Iris pigment epithelial cell (primary cell): Measurements from ENCODE around the gene LAMB4.

ENCODE experiments used
- DNase-seq: peaks from one replicate; pipeline ENCODE4 v3.0.0-alpha.2; 2011; ENCODE audit warnings: low read depth

LAMB4 gene, protein sequence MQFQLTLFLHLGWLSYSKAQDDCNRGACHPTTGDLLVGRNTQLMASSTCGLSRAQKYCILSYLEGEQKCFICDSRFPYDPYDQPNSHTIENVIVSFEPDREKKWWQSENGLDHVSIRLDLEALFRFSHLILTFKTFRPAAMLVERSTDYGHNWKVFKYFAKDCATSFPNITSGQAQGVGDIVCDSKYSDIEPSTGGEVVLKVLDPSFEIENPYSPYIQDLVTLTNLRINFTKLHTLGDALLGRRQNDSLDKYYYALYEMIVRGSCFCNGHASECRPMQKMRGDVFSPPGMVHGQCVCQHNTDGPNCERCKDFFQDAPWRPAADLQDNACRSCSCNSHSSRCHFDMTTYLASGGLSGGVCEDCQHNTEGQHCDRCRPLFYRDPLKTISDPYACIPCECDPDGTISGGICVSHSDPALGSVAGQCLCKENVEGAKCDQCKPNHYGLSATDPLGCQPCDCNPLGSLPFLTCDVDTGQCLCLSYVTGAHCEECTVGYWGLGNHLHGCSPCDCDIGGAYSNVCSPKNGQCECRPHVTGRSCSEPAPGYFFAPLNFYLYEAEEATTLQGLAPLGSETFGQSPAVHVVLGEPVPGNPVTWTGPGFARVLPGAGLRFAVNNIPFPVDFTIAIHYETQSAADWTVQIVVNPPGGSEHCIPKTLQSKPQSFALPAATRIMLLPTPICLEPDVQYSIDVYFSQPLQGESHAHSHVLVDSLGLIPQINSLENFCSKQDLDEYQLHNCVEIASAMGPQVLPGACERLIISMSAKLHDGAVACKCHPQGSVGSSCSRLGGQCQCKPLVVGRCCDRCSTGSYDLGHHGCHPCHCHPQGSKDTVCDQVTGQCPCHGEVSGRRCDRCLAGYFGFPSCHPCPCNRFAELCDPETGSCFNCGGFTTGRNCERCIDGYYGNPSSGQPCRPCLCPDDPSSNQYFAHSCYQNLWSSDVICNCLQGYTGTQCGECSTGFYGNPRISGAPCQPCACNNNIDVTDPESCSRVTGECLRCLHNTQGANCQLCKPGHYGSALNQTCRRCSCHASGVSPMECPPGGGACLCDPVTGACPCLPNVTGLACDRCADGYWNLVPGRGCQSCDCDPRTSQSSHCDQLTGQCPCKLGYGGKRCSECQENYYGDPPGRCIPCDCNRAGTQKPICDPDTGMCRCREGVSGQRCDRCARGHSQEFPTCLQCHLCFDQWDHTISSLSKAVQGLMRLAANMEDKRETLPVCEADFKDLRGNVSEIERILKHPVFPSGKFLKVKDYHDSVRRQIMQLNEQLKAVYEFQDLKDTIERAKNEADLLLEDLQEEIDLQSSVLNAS (N-terminal part only)

GRCh38 chr7:108130261-108130660 lies at the start of gene LAMB4:
LAMB4 (minus strand) TSS chr7:108130361; CDS start chr7:108123164, 7,197 bp downstream.
- DNase-seq: no peak

- DNase-seq: no peak
Measured at GRCh38 chr7:108178398-108178797, 48.2 kb upstream of the LAMB4 start.

DNA sequence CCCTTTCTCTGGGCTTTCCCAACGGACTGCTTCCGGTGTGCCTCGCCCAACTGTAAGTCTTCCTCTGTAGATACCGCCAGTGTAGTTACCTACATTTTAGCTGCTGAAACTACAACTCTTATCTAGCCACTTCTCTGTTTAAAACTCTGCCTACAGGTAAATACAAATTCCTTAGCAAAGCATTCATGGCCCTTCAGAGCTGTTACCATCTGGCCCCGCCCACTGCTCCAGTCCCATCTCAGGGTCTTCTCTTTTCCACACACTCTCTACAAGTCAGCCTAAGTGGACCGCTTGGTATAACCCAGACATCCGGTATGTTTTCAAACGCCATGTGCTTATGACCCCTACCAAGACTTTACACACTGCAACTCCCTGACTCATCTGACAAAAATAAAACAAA lies 41.0 kb upstream of the LAMB4 start:
- DNase-seq: no peak

DNA sequence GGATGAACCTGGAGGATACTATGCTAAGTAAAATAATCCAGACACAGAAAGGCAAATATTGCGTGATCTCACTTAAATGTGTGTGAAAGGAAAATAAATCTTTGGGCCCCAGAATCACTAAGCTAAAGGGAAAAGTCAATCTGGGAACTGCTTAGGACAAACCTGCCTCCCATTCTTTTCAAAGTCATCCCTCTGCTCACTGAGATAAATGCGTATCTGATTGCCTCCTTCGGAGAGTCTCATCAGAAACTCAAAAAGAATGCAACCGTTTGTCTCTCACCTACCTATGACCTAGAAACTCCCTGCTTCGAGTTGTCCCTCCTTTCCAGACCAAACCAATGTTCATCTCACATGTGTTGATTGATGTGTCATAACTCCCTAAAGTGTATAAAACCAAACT lies 40.1 kb upstream of the LAMB4 start:
- DNase-seq: no peak

- DNase-seq: peak; percentile 22
Measured at GRCh38 chr7:108167460-108167859, 37.3 kb upstream of the LAMB4 start.

- DNase-seq: no peak
Measured at GRCh38 chr7:108166687-108167086, 36.5 kb upstream of the LAMB4 start.

DNA sequence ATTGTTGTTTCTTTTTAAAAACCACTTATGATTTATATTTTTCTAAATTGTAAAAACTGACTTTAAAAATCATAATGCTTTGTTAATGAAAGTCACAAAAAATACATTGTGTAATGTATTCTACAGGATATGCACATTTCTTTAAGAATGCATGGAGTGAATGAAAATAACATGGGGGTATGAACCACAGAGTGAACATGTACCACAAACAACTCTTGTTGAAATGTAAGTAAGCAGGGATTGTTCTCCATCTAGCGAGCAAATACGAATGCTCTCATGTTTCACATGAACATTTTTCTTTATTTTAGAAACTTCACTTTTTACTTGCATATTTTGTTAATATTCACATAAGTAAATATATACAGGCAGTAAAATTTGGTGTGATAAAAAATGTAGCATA lies 35.6 kb upstream of the LAMB4 start:
- DNase-seq: peak; percentile 43

DNA sequence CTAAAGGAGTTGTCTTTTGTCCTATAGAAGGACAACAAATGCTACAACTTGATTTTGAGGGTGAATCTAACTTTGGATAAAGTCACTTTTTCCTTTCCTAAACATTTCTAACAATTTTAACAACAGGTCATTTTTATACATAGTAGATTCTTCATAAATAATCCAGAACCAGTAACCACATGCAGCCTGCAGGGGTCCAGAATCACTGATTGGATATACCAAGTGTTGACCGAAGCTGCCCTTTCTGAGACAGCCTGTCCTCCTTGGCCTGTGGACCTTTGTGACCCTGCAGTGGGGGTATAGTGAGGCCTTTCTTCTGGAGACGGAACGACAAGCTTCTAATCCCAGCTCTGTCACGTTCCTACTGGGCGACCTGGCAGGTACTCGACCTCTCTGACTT lies 34.8 kb upstream of the LAMB4 start:
- DNase-seq: no peak

GRCh38 chr7:108164342-108164741 lies 34.2 kb upstream of the LAMB4 start:
- no peak for DNase-seq

GRCh38 chr7:108158776-108159175 lies 28.6 kb upstream of the LAMB4 start:
- DNase-seq: no peak

DNA sequence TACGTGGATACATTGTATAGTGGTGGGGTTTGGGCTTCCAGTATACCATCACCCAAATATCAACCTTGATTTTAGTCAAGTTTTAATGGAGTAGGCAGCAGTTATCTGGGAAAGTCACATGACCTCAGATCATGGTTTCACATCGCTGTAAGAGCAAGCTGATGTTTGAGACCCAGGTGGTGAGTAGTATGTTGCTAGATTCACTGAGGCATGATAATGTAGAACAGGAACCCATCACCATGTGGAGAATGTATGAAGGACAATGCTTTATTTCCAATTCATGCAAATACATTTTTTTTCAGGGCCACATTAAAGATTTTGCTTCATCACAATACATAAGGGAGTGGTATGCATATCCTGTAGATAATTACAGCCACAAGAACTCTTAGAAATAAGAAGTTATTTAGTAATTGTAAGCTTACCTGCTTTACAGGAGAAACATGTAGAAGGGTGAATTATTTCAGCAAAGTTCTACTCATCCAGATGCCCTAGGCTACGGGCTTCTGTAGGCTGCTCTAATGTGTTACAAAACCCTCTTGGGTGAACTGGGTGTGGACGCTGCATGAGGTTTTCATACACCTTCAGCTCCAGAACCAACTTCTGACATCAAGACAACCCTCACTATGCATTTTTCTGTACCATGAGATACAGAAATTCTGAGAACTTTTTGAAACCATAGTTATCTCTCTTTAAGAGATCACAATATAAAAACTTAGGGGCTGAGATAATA lies 27.6 kb upstream of the LAMB4 start:
- no peak for DNase-seq

DNA sequence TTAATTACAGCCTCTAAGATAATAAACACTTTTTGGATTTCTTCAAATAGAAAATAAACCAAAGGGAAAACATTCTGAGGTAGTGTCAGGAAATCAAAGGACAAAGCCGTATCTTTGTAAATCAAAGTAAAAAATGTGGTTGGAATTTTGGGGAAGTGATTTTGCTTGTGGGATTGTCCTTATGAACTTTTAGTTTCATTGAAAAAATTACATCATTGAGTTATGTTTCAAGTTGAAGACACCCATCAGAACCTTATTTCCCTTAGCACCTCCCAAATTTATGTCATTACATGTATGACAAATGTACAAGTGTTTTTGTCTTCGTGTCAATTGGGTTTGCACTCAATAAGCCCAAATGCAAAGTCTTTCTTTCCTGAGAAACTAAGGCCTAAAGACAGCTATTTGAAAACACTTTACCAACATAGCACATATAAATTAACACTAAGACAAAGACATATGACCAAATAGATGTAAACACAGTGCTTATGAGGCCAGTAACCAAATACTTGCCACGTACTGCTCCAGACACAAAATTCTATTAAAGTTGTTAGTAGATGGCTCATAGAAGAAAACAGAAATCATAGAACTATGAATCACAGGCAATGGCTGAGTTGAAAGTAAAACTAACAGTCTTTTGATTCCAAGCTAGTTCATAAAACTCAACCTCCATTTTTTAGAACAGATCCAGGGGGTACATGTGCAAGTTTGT lies 26.9 kb upstream of the LAMB4 start:
- DNase-seq: peak; percentile 30

DNA sequence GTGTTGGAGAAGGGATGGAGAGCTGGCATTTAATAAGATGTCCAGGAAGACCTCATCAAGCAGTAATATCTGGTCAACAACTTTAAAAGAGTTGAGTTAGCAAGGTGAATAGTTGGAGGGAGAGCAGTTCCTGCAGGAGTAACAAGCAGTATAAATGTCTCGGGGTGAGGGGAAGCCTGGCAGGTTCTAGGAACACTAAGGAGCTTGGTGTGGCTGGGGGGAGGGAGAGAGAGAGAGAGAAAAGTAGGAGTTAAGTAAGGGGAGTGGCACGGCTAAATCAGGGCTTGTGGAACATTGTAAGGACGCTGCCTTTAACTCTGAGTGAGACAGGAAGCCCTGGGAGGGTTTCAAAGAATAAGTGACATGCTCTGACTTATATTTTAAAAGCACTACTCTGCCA lies 22.0 kb upstream of the LAMB4 start:
- DNase-seq: no peak

GRCh38 chr7:108149908-108150307 lies 19.7 kb upstream of the LAMB4 start:
- no peak for DNase-seq

DNA sequence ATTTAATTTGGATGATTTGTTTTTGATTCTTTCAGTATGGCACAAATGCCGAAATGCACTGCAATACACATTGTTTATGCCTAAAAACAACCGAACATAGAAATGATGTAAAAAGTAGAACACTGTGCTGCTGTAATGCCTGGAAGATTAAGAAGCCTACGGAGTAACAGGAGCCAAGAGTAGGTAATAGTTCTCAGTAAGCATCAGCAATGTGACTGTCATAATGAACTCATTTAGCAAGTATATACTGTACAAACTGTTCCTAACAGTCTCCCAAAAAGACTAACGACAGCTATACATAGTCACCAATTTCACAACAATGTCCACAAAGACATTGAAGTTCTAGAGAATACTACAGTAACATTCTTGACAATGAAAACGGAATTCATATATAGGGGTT lies 19.0 kb upstream of the LAMB4 start:
- DNase-seq: no peak

- DNase-seq: no peak
Measured at GRCh38 chr7:108147031-108147563, 16.9 kb upstream of the LAMB4 start.

DNA sequence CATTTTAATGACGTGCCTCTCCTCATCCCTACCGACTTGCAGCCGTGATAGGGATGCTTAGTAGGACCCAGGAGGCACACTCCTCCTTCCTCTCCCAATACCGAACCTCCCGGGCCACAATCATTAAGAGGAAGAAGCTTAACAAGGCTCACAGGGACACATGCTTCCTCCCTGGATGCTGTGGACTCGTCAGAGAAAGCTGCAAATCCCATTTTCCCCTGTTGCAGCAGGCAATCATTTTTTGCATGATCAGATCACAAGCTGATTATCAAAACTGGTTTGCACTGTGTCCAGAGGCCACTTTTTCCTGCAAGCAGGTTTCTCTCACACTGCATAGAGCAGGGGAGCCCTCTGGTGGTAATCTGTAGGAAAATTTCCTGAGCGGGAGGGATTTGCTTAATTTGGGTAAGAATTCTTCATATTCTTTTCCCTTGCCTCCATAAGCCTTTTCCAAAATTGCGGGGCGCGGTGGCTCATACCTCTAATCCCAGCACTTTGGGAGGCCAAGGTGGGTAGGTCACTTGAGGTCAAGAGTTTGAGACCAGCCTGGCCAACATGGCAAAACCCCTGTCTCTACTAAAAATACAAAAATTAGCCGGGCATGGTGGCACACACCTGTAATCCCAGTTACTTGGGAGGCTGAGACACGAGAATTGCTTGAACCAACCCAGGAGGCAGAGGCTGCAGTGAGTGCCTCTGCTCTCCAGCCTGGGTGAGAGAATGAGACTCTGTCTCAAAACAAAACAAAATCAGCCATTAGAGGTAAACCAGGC lies 16.1 kb upstream of the LAMB4 start:
- peak; percentile 85 for DNase-seq

GRCh38 chr7:108145401-108145800 lies 15.2 kb upstream of the LAMB4 start:
- DNase-seq: no peak

GRCh38 chr7:108144931-108145330 lies 14.8 kb upstream of the LAMB4 start:
- no peak for DNase-seq
